ENCODE measurements around the gene BCL2. TPM values are rescaled to one million over a fixed set of nuclear protein-coding genes. Genes with fewer than 3 reads are reported as not detected.
A peak's percentile ranks its signal among the peaks of the same experiment; 100 is the strongest.

BCL2 gene
- total RNA-seq, 1 donor from 2014 or later = 4.9 TPM

DNA sequence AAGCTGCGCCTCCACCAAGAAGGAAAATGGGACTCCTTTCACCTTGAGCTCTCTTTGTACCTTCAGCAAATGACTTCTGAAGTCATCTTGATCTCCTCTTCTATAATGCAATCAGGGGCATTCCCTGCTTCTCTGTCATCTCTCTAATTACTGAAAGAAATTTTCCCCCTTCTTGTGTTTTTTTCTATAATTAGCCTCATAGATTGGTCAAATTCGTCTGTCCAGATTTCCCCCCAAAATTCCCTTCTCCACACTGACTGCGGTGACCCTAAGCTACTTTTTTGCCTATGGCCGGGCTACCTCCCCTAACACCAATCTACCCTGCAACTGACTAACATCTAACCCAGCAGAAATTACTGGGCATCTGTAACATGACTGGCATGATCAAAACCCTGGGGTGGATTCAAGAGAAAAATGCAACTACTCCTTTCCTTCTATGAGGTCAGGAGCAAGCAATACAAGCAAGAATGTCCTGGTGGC lies 168.6 kb downstream of the BCL2 start:
- Histone ChIP-seq H3K4me3 (no peak overlapping the region), H4K20me1 (ENCODE audit: low read depth) (no peaks in the 10 kb centered on the region), H3K79me2 (ENCODE audit: low read depth) (no peaks in the 10 kb centered on the region), H3K9me3 (ENCODE audit: low read depth) (no peaks in the 10 kb centered on the region), H2AFZ (replicated peaks) (no peak overlapping the region), H3K9ac (no peak overlapping the region), H3K4me1 (no peaks in the 10 kb centered on the region), H3K27ac (no peak overlapping the region), H3K27me3 (no peaks in the 10 kb centered on the region), H3F3A (ENCODE audit: low read depth) (no peaks in the 10 kb centered on the region), H3K4me2 (no peak overlapping the region), H3K36me3 (no peaks in the 10 kb centered on the region)
- no peak overlapping the region for H3K27ac Mint-ChIP-seq
- TF ChIP-seq EZH2 (IDR thresholded peaks at IDR 0.05) (no peak), EZH2phosphoT487 (IDR thresholded peaks at IDR 0.05) (no peak)
- TF ChIP-seq, protein P1, sequence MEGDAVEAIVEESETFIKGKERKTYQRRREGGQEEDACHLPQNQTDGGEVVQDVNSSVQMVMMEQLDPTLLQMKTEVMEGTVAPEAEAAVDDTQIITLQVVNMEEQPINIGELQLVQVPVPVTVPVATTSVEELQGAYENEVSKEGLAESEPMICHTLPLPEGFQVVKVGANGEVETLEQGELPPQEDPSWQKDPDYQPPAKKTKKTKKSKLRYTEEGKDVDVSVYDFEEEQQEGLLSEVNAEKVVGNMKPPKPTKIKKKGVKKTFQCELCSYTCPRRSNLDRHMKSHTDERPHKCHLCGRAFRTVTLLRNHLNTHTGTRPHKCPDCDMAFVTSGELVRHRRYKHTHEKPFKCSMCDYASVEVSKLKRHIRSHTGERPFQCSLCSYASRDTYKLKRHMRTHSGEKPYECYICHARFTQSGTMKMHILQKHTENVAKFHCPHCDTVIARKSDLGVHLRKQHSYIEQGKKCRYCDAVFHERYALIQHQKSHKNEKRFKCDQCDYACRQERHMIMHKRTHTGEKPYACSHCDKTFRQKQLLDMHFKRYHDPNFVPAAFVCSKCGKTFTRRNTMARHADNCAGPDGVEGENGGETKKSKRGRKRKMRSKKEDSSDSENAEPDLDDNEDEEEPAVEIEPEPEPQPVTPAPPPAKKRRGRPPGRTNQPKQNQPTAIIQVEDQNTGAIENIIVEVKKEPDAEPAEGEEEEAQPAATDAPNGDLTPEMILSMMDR (IDR thresholded peaks at IDR 0.05) = no peak
- DNase-seq (ENCODE audit: low spot score) = no peak
- H3K36me3 Mint-ChIP-seq = no peaks in the 10 kb centered on the region
- no peaks in the 10 kb centered on the region for H3K9me3 Mint-ChIP-seq
- H3K4me1 Mint-ChIP-seq = peaks cover 11% of the 10 kb centered on the region
- peaks cover 3% of the 10 kb centered on the region for H3K27me3 Mint-ChIP-seq (ENCODE audit: insufficient read depth, low read depth)
- H3K4me3 Mint-ChIP-seq = no peak overlapping the region

DNA sequence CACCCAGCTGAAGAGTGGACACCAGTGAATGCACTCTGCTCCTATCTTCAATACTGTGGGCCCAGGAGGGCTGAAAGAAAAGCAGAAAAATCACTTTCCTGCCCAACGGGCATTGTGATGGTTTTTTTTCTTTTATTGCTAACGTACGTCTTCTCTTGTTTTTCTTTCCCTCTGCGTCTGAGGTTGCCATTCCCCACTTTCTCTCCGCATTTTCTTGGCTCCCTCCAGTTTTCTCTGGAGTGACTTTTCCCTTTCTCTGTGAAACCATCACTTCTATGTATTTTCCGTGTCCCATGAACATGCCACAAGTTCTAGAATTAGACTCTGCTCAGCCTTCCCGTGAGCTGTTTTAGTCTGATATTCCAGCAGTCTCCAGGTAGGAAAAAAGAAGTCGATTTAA lies 169.2 kb downstream of the BCL2 start:
- Histone ChIP-seq H3K27me3 (no peaks in the 10 kb centered on the region), H3F3A (ENCODE audit: low read depth) (no peaks in the 10 kb centered on the region), H4K20me1 (ENCODE audit: low read depth) (no peaks in the 10 kb centered on the region), H3K4me1 (no peaks in the 10 kb centered on the region), H3K4me3 (no peak overlapping the region), H3K79me2 (ENCODE audit: low read depth) (no peaks in the 10 kb centered on the region), H3K36me3 (no peaks in the 10 kb centered on the region), H3K9ac (no peak overlapping the region), H3K27ac (no peak overlapping the region), H3K9me3 (ENCODE audit: low read depth) (no peaks in the 10 kb centered on the region), H3K4me2 (no peak overlapping the region), H2AFZ (replicated peaks) (no peak overlapping the region)
- no peaks in the 10 kb centered on the region for H3K36me3 Mint-ChIP-seq
- H3K4me1 Mint-ChIP-seq = peaks cover 17% of the 10 kb centered on the region
- no peak overlapping the region for H3K27ac Mint-ChIP-seq
- no peak for DNase-seq (ENCODE audit: low spot score)
- H3K9me3 Mint-ChIP-seq = no peaks in the 10 kb centered on the region
- H3K4me3 Mint-ChIP-seq = no peak overlapping the region
- H3K27me3 Mint-ChIP-seq (ENCODE audit: insufficient read depth, low read depth) = peaks cover 6% of the 10 kb centered on the region
- TF ChIP-seq EZH2 (IDR thresholded peaks at IDR 0.05) (no peak), EZH2phosphoT487 (IDR thresholded peaks at IDR 0.05) (no peak)
- TF ChIP-seq, protein P1 (IDR thresholded peaks at IDR 0.05) = no peak

DNA sequence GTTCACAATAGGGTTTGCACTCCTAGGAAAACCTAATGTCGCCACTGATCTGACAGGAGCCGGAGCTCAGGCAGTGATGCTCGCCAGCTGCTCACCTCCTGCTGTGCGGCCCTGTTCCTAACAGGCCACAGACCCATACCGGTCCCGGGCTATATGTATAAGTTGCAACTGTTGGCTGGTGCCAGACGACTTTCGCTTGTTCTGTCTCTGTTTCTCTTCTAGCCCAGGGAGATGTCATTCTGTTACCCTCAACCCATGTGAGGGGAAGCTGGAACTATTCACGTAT lies 170.3 kb downstream of the BCL2 start:
- no peak overlapping the region for H3K4me3 ChIP-seq
- DNase-seq (ENCODE audit: low spot score) = peak; percentile 21
- H3K27ac Mint-ChIP-seq = no peak overlapping the region
- no peak overlapping the region for H3K9ac ChIP-seq
- no peaks in the 10 kb centered on the region for H3K36me3 Mint-ChIP-seq
- no peaks in the 10 kb centered on the region for H3K9me3 Mint-ChIP-seq
- H3F3A ChIP-seq (ENCODE audit: low read depth) = no peaks in the 10 kb centered on the region
- peaks cover 16% of the 10 kb centered on the region for H3K4me1 Mint-ChIP-seq
- no peaks in the 10 kb centered on the region for H3K36me3 ChIP-seq
- no peak overlapping the region for H3K4me3 Mint-ChIP-seq
- no peaks in the 10 kb centered on the region for H3K27me3 ChIP-seq
- H3K9me3 ChIP-seq (ENCODE audit: low read depth) = no peaks in the 10 kb centered on the region
- no peak overlapping the region for H3K27ac ChIP-seq
- H3K4me1 ChIP-seq = no peaks in the 10 kb centered on the region
- no peak overlapping the region for H3K4me2 ChIP-seq
- H3K27me3 Mint-ChIP-seq (ENCODE audit: insufficient read depth, low read depth) = peaks cover 4% of the 10 kb centered on the region
- no peaks in the 10 kb centered on the region for H3K79me2 ChIP-seq (ENCODE audit: low read depth)
- H2AFZ ChIP-seq (replicated peaks) = no peak overlapping the region
- H4K20me1 ChIP-seq (ENCODE audit: low read depth) = no peaks in the 10 kb centered on the region
- TF ChIP-seq EZH2 (IDR thresholded peaks at IDR 0.05) (no peak), EZH2phosphoT487 (IDR thresholded peaks at IDR 0.05) (no peak)
- TF ChIP-seq, protein P1 (IDR thresholded peaks at IDR 0.05) = no peak
